Nephron (organoid): ENCODE data around the gene BRINP1.
A peak's percentile ranks its signal among the peaks of the same experiment; 100 is the strongest.

Source experiments
- H3K27ac Mint-ChIP-seq, 3 experiments: 2 replicates each; pipeline ENCODE4 v1.8.0; 2020; ENCODE audit warnings: mixed read lengths in 3 of 3, mild to moderate bottlenecking in 2 of 3, moderate library complexity in 1 of 3
- H3K27me3 Mint-ChIP-seq: 2 replicates; pipeline ENCODE4 v1.8.0; 2021; ENCODE audit warnings: low read depth, mild to moderate bottlenecking, moderate library complexity, mixed read lengths
- H3K36me3 Mint-ChIP-seq: 2 replicates; pipeline ENCODE4 v1.8.0; 2020; ENCODE audit warnings: low read depth, mixed read lengths
- H3K4me1 Mint-ChIP-seq: 2 replicates; pipeline ENCODE4 v1.8.0; 2020; ENCODE audit warnings: mixed read lengths
- H3K4me3 Mint-ChIP-seq, 3 experiments: 2 replicates each; pipeline ENCODE4 v1.8.0; 2020; ENCODE audit warnings: mild to moderate bottlenecking in 3 of 3, mixed read lengths in 3 of 3, moderate library complexity in 2 of 3
- H3K9me3 Mint-ChIP-seq: 2 replicates; pipeline ENCODE4 v1.8.0; 2020; ENCODE audit warnings: mixed read lengths
- TF ChIP-seq, protein P1 (sequence below), 3 experiments: fragments of 200-600 bp; sonication (generic); IDR thresholded peaks; one replicate each; pipeline ENCODE4 v1.5.0; 2021; ENCODE audit warnings: antibody characterized with exemption in 3 of 3; ENCODE audit not compliant: unreplicated experiment in 3 of 3

Gene BRINP1

GRCh38 chr9:119337573-119337972 is 31.7 kb downstream of the BRINP1 start:
- peaks cover 43% of the 10 kb centered on the region for H3K4me1 Mint-ChIP-seq
- H3K9me3 Mint-ChIP-seq: no peaks in the 10 kb centered on the region
- H3K27ac Mint-ChIP-seq: peak overlapping the region; percentile 30 to 91 (median 33)
- TF ChIP-seq, protein P1, sequence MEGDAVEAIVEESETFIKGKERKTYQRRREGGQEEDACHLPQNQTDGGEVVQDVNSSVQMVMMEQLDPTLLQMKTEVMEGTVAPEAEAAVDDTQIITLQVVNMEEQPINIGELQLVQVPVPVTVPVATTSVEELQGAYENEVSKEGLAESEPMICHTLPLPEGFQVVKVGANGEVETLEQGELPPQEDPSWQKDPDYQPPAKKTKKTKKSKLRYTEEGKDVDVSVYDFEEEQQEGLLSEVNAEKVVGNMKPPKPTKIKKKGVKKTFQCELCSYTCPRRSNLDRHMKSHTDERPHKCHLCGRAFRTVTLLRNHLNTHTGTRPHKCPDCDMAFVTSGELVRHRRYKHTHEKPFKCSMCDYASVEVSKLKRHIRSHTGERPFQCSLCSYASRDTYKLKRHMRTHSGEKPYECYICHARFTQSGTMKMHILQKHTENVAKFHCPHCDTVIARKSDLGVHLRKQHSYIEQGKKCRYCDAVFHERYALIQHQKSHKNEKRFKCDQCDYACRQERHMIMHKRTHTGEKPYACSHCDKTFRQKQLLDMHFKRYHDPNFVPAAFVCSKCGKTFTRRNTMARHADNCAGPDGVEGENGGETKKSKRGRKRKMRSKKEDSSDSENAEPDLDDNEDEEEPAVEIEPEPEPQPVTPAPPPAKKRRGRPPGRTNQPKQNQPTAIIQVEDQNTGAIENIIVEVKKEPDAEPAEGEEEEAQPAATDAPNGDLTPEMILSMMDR (IDR thresholded peaks at IDR 0.05; ENCODE audit: unreplicated experiment in 3 of 3): no peak
- H3K27me3 Mint-ChIP-seq: no peaks in the 10 kb centered on the region
- H3K36me3 Mint-ChIP-seq: no peaks in the 10 kb centered on the region
- H3K4me3 Mint-ChIP-seq: peak overlapping the region in 1 of 3 experiments; percentile 31

DNA sequence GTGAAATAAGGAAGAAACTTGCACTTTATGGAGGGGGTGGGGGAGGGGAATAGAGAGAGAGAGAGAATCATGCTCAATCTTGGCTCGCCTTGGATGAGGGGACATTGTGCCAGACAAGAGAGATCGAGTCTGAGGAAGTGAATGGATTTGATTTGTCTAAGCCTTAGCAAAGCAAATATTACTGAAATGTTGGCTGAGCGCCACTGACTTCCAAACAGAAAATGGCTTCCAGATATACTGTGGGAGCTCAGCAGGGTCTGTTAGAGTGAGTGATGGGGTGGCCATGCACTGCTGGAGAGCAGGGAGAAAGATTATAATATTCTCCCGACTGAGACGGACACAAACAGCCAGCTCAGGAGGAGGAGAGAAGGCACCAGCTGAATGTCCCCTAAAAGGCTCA is 34.5 kb downstream of the BRINP1 start:
- TF ChIP-seq, protein P1 (IDR thresholded peaks at IDR 0.05; ENCODE audit: unreplicated experiment in 3 of 3): no peak
- H3K4me3 Mint-ChIP-seq: peak overlapping the region in 2 of 3 experiments; percentile 15 to 42

DNA sequence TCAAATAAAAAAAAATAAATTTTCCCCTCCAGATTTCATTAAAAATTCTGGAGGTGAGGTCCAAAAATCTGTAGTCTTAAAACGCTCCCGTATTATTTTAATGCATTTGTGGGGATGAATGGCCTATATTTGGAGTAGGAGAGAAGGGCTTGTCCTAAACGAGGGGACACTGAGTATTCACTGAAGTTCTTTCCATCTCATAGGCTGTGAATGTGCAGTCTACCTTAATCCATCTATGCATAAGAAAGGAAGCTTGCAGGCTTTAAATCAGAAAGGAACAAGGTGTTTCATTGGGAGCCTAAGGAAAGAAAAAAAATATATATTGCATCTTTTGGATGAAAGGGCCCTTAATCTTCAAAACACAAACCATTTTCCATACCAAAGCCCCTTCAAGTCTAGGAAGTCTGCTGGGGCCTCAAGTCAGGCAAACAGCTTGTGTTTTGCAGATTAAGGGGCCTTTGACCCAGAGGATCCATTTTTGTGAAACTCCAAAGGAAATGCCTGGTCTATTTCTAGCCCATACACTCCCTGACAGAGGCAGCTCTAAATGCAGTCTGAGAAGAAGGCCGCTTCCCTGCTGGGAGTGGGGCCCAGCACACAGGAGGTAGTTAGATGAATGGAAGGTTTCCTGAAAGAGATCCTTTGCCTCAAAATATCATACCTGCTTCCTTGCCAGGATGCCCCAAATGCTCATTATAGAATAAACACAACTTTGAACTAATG is 35.6 kb downstream of the BRINP1 start:
- Mint-ChIP-seq H3K27me3 (no peaks in the 10 kb centered on the region), H3K27ac (peak overlapping the region; percentile 88 to 98 (median 94)), H3K4me3 (no peak overlapping the region), H3K4me1 (peaks cover 38% of the 10 kb centered on the region), H3K9me3 (peaks cover 15% of the 10 kb centered on the region), H3K36me3 (peaks cover 19% of the 10 kb centered on the region)
- TF ChIP-seq, protein P1 (IDR thresholded peaks at IDR 0.05; ENCODE audit: unreplicated experiment in 3 of 3): no peak

More for the DNA sequence above, 34.5 kb downstream of the BRINP1 start:
- Mint-ChIP-seq H3K9me3 (peaks cover 8% of the 10 kb centered on the region), H3K36me3 (peaks cover 10% of the 10 kb centered on the region), H3K4me1 (peaks cover 38% of the 10 kb centered on the region), H3K27ac (peak overlapping the region; percentile 88 to 98 (median 94)), H3K27me3 (no peaks in the 10 kb centered on the region)

DNA sequence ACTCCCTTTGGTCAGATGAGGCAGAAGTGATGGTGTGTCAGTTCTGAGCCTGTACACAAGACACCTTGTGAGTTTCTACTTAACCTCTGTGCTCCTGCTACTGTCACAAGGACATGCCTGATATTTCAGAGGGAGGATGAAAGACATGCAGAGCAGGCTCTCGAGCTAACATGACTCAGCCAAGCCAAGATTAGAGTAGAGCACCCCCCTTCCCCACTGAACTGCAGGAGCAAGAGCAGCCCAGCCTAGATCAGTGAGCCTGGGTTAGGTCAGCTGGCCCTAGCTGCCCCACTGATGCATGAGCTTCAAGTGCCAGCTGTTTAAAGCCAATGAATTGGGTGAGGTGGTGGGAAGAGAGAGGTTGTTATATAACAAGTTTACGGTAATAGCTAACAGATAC is 36.7 kb downstream of the BRINP1 start:
- H3K36me3 Mint-ChIP-seq: peaks cover 31% of the 10 kb centered on the region
- H3K27me3 Mint-ChIP-seq: no peaks in the 10 kb centered on the region
- peaks cover 27% of the 10 kb centered on the region for H3K9me3 Mint-ChIP-seq
- H3K4me1 Mint-ChIP-seq: peaks cover 36% of the 10 kb centered on the region
- H3K4me3 Mint-ChIP-seq: no peak overlapping the region
- TF ChIP-seq, protein P1 (IDR thresholded peaks at IDR 0.05; ENCODE audit: unreplicated experiment in 3 of 3): no peak
- H3K27ac Mint-ChIP-seq: peak overlapping the region in 1 of 3 experiments; percentile 25

GRCh38 chr9:119322184-119322583 is 47.1 kb downstream of the BRINP1 start:
- peak overlapping the region; percentile 50 to 72 (median 71) for H3K27ac Mint-ChIP-seq
- no peak overlapping the region for H3K4me3 Mint-ChIP-seq
- peaks cover 25% of the 10 kb centered on the region for H3K4me1 Mint-ChIP-seq
- H3K9me3 Mint-ChIP-seq: peaks cover 2% of the 10 kb centered on the region
- TF ChIP-seq, protein P1 (IDR thresholded peaks at IDR 0.05; ENCODE audit: unreplicated experiment in 3 of 3): no peak
- no peaks in the 10 kb centered on the region for H3K27me3 Mint-ChIP-seq
- H3K36me3 Mint-ChIP-seq: no peaks in the 10 kb centered on the region

GRCh38 chr9:119318371-119318770 is 50.9 kb downstream of the BRINP1 start:
- no peak overlapping the region for H3K4me3 Mint-ChIP-seq
- no peaks in the 10 kb centered on the region for H3K27me3 Mint-ChIP-seq
- peaks cover 25% of the 10 kb centered on the region for H3K4me1 Mint-ChIP-seq
- H3K9me3 Mint-ChIP-seq: no peaks in the 10 kb centered on the region
- no peaks in the 10 kb centered on the region for H3K36me3 Mint-ChIP-seq
- TF ChIP-seq, protein P1 (IDR thresholded peaks at IDR 0.05; ENCODE audit: unreplicated experiment in 3 of 3): no peak
- peak overlapping the region; percentile 4 to 17 (median 13) for H3K27ac Mint-ChIP-seq
